Retina (tissue), 1 donor: ENCODE data around the gene SLC9A5.

Experiments used
- DNase-seq: peaks from one replicate; pipeline ENCODE4 v3.0.0-alpha.2; 2016

Gene SLC9A5

GRCh38 chr16:67258161-67258835 is 9.5 kb downstream of the SLC9A5 start:
- DNase-seq, result no peak

- DNase-seq, result no peak
Observed at GRCh38 chr16:67259705-67260104, 10.9 kb downstream of the SLC9A5 start.

- DNase-seq, result no peak
Observed at GRCh38 chr16:67260426-67261063, 11.8 kb downstream of the SLC9A5 start.

- no peak for DNase-seq
Observed at GRCh38 chr16:67263201-67263600, 14.4 kb downstream of the SLC9A5 start.

- DNase-seq, result no peak
Observed at GRCh38 chr16:67264277-67264676, 15.5 kb downstream of the SLC9A5 start.

- DNase-seq, result no peak
Observed at GRCh38 chr16:67264866-67265265, 16.1 kb downstream of the SLC9A5 start.

GRCh38 chr16:67265834-67266233 is 17.1 kb downstream of the SLC9A5 start:
- no peak for DNase-seq

- no peak for DNase-seq
Observed at GRCh38 chr16:67268136-67268579, 19.4 kb downstream of the SLC9A5 start.

GRCh38 chr16:67269766-67270165 is 21.0 kb downstream of the SLC9A5 start:
- no peak for DNase-seq

GRCh38 chr16:67270931-67271338 is 22.2 kb downstream of the SLC9A5 start:
- no peak for DNase-seq

- no peak for DNase-seq
Observed at GRCh38 chr16:67271446-67271845, 22.7 kb downstream of the SLC9A5 start.

GRCh38 chr16:67275321-67275720 is 26.5 kb downstream of the SLC9A5 start:
- DNase-seq, result no peak

GRCh38 chr16:67277294-67277998 is 28.7 kb downstream of the SLC9A5 start:
- no peak for DNase-seq

GRCh38 chr16:67277999-67278772 is 29.4 kb downstream of the SLC9A5 start:
- no peak for DNase-seq

- peak; percentile 35 for DNase-seq
Observed at GRCh38 chr16:67278773-67279295, 30.1 kb downstream of the SLC9A5 start.

GRCh38 chr16:67279296-67280089 is 30.7 kb downstream of the SLC9A5 start, which contains the start of gene PLEKHG4:
PLEKHG4 (plus strand) TSS chr16:67279532; CDS start chr16:67280045, 513 bp downstream.
- peak; percentile 80 for DNase-seq

GRCh38 chr16:67280090-67281015 is 31.6 kb downstream of the SLC9A5 start:
- DNase-seq, result no peak

GRCh38 chr16:67281536-67282446 is 33.0 kb downstream of the SLC9A5 start:
- no peak for DNase-seq

- DNase-seq, result no peak
Observed at GRCh38 chr16:67282447-67282805, 33.6 kb downstream of the SLC9A5 start.
